GM04504 (cell line): ENCODE results near the gene PIEZO2.

Experiments
- DNase-seq: peaks from one replicate; pipeline ENCODE4 v3.0.0-alpha.2; 2012; ENCODE audit warnings: low read depth

The PIEZO2 gene

DNA sequence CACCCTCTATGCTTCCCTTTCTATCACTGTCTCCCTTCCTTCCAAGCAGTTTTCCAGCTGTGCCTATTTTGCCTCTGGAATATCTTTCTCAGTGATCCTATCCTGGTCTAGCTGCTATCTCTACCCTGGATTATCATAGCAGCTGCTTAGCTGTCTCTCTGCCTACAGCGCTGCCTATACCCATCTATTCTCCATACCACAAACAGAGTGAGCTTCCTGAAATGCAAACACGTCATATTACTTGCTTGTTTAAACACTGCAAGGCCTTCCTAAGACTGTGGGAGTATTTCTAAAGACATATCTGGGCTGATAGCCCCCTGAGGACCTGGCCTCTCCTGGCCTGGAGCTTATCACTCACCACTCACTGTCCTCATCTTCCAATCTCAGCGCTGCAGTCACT is 403.4 kb downstream of the PIEZO2 start:
- no peak for DNase-seq

DNA sequence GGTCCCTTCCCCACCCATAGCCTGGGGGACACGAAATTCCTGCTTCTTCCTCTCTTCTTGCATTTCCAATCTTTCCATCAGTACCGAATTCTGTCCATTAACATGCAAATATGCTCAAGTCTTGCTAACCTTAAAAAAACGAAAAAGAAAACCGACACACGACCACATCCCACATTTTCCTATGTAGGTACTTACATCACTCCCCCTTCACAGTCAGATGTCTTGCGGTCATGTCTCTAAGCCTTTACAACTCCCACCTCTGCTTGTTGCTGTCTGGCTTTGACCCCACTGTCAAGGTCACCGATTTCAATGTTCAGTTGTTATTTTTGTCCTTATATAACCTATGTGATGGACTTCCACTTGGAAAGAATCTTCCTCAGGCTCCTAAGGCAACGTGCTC is 404.1 kb downstream of the PIEZO2 start:
- DNase-seq, result no peak

DNA sequence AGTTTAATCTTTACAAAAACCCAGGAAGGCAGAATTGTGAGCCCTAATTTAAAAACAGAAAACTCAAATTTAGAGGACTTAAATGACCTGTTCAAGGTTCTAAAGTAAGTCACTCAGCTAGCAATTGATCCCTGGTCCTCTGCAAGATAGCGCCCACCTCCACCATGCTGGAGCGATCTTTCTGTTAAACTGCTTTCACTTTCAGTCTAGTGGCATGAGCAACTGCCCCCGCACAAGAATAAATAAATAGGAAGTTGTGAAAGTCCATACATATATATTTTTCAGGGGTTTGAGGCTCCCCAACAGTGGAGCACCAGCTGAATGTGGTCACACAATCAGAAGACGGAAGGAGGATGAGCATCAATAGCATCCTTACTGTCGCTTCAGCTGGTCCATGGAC is 405.6 kb downstream of the PIEZO2 start:
- no peak for DNase-seq

DNA sequence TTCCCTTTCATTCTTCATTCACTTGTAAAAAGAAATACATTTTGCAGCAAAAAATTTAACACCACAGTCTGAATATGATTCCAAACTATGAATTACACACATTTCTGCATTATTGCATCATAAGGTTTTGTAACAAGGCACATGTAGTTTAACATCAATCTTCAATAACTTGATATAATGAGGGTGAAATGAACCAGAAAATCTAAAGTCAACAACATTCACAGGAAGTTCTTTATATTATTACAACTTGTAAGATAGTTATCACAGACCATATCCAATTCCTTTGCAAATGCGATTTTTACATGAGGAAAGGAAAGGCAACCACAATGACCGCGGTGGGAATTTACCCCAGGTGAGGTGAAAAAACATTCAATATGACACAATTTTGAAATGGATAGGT is 410.2 kb downstream of the PIEZO2 start:
- DNase-seq, result no peak

DNA sequence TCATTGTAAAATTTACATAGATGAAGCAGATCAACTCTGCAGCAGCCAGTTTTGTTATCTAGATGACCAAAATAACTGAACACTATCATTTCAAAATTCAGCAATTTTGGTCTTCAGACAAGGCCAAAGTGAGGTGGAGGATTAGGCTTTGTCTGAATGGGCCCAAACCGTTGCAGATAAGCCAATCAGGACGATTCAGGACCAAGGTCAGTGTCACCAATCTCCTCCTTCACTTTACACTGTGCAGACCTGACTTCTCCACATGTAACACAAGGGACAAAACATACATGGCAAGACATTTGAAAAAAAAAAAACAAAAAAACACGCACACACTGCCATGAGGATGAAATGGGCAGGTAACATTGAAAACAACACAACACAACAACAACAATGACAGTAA is 412.4 kb downstream of the PIEZO2 start:
- no peak for DNase-seq

DNA sequence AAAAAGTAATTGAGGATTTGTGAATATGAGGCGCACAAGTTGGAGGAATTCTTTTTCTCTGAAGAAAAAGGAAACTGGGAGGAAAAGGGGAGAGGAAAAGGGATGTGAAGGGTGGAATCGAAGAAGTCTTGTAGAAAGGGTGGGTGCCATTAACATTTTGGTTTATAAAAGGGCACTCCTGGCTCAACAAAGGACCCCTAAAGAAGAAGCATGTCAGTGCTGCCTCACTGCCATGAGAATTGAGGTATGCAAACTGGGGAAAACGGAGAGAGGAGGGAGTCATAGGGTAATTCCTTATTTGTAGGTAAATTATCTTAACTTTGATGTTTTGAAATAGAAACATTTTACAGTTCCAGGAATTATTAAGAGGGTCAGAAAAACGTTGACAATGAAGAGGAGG is 416.4 kb downstream of the PIEZO2 start:
- DNase-seq, result no peak

DNA sequence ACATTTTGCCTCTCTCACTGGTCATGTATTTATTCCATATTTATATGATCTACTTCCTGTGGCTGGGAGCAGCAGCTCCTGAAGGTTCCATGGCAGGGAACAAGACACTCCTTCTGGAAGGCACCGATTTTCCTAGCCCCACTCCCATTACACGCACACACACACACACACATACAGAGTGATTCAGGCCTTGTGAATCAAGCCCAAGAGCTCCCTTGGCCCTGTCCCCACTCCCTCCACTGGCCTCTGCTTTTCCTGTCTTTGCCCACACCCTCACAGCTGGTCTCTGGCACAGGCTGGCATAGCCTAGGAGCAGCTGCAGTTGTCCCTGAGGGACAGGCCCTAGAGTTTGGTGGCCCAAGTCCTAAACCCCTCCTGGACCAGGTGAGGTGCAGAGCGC is 421.9 kb downstream of the PIEZO2 start:
- no peak for DNase-seq

DNA sequence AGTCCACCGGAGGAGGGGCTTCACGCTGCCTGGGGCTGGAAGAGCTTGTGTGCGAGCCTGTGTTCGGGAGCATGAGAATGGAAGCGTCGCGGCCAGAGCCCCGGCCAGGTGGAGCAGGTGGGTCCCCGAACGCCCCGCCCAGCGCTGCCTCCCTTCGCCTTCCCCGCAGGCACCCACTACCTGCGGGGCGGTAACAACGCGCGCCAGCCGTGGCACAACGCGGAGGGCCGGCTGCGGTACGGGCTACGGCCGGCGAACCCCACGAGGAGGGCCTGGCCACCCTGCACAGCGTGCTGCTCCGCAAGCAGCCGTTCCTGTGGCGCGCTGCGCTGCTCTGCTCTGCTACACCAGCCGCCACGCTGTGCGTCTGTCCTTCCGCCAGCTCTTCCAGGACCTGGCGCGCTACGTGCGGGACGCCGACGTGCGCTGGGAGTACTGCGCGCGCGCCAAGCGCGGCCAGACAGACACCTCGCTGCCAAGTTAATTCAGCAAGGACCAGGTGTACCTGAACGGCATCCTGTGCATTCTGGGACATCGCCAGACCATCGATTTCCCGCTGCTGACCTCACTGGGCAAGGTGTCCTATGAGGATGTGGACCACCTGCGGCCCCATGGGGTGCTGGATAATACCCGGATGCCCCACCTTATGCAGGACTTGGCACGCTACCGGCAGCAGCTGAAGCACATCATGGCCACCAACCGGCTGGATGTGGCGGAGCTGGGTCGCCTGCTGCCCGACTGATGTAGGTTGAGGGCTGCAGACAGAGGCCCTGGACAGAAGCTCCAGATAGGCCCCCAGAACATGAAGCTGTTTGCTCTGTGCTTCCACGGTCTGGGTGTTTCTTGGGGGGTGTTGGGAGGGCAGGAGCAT is 422.9 kb downstream of the PIEZO2 start:
- no peak for DNase-seq

DNA sequence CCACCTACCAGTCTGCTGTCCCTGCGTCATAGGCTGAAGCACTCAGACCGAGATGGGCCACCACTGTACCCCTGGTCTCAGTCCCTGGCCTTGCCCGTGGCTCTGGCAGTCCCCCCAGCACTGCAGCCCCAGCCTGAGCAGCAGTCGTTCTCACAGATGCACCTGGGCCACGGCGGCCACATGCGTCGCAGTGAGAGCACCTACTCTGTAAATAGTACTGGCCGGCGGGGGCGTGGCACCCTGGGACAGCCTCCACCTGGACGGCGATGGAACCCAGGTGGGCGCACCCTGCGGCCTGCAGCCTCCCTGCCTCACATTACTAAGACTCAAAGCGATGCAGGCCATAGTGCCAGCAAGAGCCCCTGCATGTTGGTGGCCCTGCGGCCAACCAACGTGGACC is 424.7 kb downstream of the PIEZO2 start:
- DNase-seq, result no peak

DNA sequence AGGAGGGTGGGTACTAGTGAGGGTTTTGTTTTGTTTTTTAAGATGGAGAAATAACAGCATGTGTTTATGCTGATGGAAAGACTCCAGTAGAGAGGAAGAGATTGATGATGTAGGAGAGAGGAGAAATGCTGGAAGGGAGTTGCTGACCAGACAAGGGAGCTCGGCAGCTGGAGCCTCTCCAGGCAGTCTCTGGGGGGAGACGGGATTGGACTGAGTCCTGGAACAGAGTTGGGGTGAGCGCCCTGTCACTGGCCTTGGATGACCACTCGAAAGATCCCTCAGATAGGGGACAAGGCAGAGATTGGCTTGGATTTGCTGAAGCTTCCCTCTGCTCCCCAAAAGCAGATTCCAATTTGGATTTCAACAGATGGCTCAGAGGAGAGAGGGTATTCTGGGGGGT is 425.9 kb downstream of the PIEZO2 start:
- no peak for DNase-seq

DNA sequence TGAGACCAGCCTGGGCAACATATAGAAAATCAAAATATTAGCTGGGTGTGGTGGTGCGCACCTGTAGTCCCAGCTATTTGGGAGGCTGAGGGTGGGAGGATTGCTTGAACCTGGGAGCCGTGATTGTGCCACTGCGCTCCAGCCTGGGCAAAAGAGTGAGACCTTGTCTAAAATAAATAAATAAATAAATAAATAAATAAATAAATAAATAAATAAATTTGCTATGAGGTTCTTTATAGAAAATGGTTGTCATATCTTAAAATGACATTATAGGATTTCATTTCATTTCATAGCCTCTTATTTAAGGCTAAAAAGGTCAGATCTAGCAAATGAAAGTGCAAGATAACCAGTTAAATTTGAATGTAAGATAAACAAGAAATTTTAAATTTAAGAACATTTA is 430.6 kb downstream of the PIEZO2 start:
- no peak for DNase-seq

DNA sequence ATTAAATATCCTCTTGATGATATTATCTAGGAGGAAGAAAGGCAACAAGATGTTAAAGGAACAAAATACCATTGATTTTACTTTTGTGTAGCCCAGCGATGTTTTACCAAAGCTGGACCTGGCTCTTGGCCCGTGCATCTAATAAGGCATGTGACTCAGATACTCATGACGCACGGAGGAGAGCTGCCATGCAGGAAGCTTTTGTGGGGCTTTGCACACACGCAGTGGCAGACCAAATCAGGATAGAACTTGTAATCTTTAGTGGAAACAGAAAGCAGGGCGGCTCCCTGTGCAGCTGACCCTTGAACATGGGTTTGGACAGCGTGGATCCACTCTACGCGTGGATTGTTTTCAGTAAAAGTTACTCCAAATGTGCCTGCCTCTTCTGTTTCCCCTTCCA is 433.6 kb downstream of the PIEZO2 start:
- peak; percentile 32 for DNase-seq

DNA sequence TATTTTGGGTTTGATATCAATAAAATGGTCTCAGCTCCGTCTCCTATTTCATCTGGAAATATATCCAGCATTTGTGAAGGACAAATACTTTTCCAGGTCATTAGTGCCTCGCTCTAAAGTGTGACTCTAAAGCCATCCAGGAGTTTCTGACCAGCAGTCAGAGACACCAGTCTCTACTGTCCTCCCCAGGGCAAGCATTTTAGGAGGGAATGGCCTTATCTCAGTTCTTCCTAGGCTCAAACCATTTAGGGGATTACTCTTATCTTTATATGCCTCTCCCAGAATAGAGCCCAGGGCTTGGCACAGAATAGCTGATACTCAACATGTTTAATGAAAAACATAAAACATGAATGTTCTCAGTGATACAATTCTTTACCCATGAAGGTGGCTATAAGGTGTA is 436.0 kb downstream of the PIEZO2 start:
- DNase-seq, result no peak

DNA sequence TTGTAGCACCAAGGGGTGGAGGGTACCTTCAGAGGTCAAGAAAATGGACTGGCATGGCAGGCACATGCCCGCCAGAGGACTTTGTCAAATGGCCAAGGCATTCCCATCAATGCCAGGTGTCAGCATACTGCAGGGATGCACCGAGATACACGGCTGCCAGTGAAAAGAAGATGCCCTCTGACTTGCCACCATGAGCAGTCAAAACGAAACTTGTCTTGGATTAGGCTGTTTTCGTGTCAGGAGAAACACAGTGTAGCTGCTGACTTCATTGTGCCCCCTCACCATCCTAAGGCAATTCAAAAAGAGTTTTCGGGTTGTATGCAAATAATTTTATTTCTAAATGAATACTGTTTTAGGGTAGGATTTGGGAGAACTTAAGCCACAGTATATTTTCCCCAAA is 442.1 kb downstream of the PIEZO2 start:
- no peak for DNase-seq

DNA sequence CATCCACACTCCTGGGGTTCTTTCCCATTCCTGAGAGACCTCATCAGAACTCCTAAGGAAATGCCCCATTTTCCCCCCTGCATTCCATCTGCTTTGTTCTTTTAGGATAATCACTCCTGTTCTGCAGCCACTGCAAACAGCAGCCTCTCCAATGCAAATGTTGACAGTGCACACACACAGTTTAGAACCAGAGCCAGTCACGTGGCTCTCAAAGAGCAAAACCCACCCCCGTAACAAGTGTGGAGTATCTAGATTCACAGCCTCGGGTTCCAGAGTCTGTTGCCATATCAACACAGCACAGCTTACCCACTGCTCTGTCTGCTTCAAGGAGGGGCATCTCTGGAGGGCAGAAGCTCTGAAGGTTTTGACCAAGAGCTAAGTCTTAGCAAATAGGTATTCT is 443.6 kb downstream of the PIEZO2 start:
- no peak for DNase-seq

DNA sequence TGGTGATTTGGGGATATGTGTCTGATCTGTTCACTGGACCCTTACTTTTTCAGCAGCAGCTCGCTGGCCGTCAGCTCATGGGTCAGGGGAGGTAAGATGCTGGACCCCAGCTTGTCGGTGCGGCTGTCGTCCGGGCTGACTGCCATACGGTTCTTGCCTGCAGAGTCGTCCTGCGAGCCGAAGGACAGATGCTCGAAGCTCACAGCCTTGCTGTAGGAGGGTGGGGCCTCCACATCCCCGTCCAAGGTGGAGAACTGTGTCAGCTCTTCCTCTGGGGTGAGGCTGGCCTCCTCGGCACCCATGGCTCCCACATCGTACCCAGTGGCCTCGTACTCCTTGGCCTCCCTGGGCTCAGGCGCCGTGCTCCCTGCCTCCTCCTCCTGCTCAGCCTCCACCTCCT is 444.1 kb downstream of the PIEZO2 start:
- no peak for DNase-seq

DNA sequence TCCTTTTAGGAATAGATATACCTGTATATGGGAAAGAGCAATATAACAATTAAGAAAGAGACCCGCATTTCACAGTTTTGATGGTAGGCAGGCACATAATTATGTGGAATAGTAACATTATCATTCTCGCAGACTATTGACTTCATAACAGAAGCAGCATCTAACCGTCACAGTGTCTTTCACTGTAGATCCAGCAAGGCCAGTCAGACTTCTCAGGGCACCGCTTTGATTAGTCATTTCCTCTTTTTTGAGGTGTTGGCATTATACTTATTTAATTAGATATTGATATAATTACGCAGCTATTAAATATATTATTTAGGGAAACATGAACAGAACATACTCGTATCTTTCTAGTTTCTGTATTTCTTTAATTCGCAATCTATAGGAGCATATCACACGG is 447.2 kb downstream of the PIEZO2 start:
- no peak for DNase-seq

DNA sequence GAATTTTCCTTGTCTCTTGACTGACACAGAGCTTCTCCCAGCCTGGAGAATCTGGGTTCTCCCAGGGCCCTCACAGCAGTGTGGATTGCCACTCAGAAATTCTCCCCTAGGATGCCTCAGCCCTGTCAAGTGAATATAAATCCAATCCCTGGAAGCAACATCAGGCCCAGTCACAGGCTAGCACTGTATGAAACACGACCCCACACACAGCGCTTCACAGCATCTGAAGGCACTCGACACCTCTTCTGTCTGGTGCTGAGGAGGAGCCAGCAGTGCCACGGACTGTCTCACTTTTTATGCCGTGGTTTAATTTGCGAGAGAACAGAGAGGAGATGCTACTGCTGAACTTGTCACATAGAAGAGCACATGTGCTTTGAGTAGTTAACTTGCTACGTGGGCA is 459.0 kb downstream of the PIEZO2 start:
- DNase-seq, result no peak

DNA sequence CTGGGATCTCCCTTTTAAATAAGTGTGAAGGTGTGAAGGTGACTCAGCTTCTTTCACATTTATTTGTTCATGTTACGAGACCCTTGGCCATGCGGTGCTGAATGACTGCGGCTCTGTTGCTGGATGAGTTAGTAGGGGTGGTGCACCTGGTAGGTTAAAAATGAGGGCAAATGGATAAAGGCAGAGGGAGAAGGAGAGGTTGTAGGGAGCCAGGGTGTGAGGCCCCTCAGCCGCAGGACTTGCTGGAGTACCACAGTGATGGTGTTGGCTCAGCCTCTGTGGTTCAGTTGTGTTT is 459.4 kb downstream of the PIEZO2 start:
- DNase-seq, result no peak

DNA sequence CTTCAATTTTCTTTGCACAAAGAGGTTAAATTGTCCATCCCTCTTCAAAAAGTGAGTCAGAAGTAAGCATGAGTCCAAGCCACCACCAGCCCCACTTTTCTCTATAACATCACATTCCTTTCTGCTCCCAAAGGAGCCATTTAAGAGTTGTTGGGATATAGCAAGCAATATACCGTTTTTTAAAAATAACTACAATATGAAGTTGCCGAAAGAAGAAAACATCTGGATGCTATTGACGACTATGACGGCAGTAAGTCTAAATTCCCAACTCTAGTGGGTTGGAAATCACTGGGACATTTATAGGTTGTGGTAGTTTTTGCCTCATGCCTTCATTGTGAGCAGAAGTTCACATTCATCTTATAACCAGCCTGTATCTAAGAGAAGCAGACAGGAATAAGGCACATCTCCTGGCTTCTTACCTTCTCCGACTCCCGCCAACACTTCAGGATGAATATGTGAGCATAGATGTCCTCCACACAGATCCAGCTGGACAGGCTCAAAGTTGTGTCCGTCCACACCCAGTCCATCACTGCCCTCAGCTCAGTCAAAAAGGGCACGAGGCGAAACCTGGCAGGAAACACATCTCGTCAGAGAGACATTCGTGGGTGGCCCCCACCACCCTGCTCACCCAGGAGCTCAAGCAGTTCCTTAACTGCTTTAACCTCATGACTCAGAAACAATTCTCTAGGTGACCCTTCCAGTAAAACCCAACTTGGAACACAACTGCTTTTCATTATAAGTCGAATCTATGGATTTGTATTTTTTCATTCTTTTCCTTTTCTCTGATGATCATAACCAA is 459.9 kb downstream of the PIEZO2 start:
- peak; percentile 76 for DNase-seq

DNA sequence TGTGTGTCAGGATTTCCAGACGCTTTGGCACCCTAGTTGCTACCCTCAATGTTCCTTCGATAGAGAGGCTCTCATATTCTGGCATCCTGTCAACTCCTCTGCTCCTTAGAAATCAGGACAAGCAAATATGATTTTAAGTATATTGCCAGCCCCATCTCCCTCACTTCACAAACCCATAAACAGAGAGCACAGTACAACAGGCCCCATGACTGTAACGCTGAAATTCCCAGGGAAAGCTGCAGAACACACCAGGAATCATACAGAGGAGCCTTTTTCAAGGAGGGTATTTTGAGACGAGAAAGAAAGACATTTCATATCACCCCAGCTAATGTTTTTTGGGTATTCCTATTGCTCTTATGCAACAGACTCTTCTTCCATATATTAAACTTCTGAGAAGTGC is 460.6 kb downstream of the PIEZO2 start:
- no peak for DNase-seq

DNA sequence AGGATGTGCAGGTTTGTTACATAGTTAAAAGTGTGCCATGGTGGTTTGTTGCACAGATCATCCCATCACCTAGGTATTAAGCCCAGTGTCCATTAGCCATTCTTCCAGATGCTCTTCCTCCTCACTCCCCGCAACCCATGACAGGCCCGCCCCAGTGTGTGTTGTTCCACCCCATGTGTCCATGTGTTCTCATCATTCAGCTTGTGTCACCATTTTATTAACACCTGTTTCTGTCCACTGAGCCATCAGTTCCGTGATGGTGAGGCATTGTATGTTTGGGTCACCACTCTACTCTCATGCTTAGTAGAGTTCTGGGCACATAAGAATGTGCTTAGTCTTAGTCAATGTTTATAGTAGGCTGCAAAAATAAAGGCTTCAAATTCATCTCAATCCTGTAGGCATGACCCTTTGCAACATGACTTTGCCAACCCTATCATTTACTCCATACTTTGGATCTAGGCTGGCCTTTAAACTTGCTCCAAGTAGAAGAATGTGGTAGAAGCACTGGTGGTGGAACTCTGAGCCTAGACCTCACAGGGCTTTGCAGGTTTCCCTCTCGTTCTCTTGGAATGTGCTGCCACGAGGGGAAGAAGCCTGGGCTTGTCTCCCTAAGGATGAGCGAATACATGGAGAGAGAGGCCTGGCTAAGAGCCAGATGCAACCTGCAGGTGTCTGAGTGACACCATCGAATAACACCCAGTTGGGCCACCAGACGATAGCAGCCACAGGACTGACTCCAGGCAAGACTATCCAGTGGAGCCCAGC is 462.0 kb downstream of the PIEZO2 start:
- no peak for DNase-seq

DNA sequence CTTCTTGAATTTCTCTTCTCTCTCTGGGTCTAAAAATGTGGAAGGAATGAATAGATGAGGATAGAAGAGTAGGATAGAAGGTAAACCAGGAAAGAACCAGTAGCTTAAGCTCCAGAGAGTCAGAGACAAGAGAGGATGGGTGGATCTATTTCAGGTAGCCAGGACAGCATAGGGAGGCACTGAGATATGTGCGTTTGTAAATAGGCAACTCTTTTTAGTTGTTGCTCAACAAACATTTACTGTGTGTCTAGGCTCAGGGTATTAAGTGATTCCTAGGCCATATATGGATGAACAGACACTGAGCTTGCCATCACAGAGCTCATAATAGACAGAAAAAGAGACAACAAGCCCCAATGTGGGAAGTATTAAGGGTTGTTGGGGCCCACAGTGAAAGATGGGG is 463.1 kb downstream of the PIEZO2 start:
- no peak for DNase-seq
